ENCODE results near the gene AP4M1.

GRCh38 chr7:100119072-100119969 lies 17.9 kb downstream of the AP4M1 start, which contains the start of the genes CNPY4 and TAF6:
- TF ChIP-seq CTCF (IDR thresholded peaks at IDR 0.05) (peak in 2 of 5 experiments; percentile 29 to 65), POLR2A (IDR thresholded peaks at IDR 0.05) (peak; percentile 35 to 56)
